Stimulated activated naive CD8-positive, alpha-beta T cell treated with anti-CD3 and anti-CD28 coated beads, Interleukin-15, Interleukin-2, amounts not matched to agents 100 U/mL and 50 U/mL, for 24 hours (primary cell): Measurements from ENCODE around the gene FMR1NB.

ENCODE experiments used
- ATAC-seq: fragments of 150-1000 bp; cut with Tn5 transposase; one replicate; pipeline ENCODE4 v1.10.0; 2021
- DNase-seq: peaks from one replicate; pipeline ENCODE4 v3.0.0; 2021

FMR1NB gene, protein sequence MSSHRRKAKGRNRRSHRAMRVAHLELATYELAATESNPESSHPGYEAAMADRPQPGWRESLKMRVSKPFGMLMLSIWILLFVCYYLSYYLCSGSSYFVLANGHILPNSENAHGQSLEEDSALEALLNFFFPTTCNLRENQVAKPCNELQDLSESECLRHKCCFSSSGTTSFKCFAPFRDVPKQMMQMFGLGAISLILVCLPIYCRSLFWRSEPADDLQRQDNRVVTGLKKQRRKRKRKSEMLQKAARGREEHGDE

DNA sequence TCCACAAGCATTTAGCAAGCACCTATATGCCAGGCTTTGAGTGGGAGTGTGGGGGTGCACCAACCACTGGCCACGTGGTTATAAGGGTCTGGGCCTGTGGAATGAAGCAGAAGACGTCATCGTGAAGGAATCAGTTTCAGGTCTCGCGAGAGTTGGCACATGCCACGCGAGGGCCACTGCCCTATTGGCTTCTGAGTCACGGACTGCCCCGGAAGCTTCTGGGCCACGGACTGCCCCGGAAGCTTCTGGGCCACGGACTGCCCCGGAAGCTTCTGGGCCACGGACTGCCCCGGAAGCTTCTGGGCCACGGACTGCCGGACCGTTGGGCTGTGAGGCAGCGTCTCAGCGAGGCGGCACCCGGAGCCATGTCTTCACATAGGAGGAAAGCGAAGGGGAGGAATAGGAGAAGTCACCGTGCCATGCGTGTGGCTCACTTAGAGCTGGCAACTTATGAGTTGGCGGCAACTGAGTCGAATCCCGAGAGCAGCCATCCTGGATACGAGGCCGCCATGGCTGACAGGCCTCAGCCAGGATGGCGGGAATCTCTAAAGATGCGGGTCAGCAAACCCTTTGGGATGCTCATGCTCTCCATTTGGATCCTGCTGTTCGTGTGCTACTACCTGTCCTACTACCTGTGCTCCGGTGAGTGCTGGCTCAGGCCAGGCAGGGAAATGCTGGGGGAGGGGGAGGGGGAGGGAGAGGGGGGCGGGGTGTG, at the start of gene FMR1NB:
TSS of gene FMR1NB (plus strand) at position 300 of the 715 bp plus-strand sequence. CDS start at position 366, 66 bp downstream.
- ATAC-seq (no peak), DNase-seq (no peak)

DNA sequence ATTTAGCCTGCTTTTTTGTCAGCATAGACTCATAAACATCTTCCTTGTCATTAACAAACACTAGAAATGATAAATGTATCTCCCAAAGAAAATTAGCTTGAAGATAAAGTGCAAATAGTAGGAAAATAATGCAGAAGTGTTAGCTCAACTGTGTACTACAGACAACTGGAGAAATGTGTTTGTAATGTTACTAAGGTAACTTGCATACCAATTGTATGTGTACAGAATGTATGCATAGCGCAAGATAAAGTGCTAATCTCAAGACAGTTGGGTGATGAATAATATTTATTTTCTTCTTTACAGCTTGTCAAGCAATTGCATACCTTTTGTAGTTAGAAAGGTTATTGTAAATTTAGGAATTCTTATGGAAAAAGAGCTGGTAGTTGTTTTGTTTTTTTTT, 47.3 kb upstream of the FMR1NB start:
- DNase-seq (no peak), ATAC-seq (no peak)

DNA sequence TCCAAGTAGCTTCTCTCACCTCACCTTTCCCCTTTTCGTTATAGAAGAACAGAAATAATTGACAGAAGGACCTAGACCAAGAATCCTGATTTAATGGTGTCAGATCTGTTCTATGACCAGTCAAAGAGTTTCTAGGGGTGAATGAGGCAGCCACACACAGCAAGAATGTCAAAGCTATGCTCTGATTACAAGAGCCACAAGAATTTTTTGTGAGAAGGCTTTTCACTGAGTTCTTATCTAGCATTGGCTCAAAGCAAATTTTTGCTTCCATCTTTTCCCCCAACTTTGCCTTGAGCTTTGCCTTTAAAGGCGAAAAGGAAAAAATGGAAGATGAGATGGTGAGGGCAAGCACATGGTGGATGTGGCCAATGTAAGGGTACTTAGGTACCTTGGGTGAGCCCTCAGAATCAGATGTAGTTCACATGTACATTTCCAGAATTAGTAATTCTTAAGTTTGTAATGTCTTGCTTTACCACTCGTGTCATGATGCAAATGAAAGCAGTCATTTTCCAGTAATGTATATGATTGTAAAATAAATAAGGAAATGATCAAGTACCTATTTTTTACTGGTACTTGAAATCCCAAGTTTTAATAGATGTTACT, 45.9 kb upstream of the FMR1NB start:
- ATAC-seq (no peak), DNase-seq (no peak)

DNA sequence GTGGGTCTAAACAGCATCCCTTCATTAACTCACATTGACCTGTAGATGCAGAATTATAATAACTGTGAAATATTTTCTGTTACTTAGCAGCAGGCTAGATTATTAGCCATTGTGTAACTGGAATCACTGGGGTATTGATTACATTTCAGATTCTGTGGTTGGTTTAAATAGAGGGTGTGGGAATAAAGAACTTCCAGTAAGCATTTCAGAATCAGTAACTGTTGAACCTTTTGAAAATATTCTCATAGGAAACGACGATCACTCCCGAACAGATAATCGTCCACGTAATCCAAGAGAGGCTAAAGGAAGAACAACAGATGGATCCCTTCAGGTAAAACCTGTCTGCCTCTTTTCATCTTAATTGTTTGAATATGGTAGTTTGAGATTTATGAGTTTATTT, 35.9 kb upstream of the FMR1NB start:
- ATAC-seq (no peak), DNase-seq (no peak)

DNA sequence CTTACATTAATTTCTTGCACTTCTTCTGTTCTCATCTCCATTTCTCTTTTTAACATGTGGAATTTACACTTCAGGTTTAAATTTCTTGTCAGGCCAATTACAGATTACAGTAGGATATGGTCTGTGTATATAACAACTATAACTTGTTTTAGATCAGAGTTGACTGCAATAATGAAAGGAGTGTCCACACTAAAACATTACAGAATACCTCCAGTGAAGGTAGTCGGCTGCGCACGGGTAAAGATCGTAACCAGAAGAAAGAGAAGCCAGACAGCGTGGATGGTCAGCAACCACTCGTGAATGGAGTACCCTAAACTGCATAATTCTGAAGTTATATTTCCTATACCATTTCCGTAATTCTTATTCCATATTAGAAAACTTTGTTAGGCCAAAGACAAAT, 32.6 kb upstream of the FMR1NB start:
- ATAC-seq, result no peak

DNA sequence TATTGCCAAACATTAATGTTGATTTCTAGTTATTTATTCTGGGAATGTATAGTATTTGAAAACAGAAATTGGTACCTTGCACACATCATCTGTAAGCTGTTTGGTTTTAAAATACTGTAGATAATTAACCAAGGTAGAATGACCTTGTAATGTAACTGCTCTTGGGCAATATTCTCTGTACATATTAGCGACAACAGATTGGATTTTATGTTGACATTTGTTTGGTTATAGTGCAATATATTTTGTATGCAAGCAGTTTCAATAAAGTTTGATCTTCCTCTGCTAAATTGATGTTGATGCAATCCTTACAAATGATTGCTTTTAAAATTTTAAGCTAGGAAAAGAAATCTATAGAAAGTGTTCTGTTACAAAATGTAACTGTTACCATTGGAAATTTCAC, 30.8 kb upstream of the FMR1NB start:
- ATAC-seq (no peak), DNase-seq (no peak)

More for the DNA sequence above, 32.6 kb upstream of the FMR1NB start:
- no peak for DNase-seq

DNA sequence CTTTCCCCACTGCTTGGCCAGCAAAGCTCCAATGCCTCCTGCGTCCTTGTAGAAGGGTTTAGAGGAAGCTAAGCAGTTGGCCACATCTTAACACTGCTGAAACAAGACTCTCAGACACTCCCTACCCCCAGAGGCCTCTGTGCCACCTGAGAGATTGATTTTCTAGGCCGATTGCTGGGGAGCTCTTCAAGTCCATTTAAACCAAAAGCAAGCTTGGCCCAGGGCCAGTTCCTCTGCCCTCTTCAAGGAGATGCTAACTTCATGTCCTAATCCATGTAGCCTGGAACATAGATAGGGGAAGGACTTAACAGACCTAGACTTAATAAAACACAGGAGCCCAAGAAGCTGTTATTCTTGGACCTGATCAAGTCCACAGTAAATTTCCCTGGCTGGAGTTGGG, 27.2 kb upstream of the FMR1NB start:
- no peak for DNase-seq
- ATAC-seq, result no peak

DNA sequence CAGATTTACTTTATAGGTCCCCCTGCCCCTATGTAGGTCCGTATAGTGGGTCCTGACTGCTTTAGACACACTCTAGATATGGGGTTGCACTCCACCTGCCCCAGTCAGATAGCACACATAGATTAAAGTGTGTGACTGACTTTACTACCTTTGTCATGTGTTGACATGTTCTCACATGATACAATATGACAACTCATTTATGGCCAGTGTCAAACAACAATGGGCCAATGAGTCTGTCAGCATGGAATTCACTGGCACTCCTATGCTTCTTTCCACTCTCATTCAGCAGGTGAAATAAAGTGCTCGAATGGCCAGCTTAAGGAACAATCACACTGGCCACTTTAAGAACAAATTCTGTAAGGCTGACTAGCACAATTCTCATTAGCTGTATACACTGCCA, 23.8 kb upstream of the FMR1NB start:
- ATAC-seq, result no peak

DNA sequence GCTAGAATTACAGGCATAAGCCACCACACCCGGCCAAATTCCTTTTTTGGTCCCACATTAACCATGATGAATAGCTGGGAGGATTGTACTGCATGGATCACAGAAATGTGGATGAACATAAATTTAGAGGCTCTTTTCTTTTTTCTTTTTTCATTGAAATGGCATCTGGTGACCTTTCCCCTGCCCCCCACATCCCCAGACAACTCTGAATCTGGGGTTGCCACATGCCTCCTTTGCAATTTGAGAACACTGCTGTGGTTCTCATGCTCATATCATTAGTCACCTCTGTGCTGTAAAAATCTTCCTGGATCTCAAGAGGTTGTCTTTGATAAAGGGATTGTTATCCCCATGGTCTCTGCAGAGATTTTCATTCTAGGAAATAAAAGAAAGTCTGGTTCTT, 22.8 kb upstream of the FMR1NB start:
- ATAC-seq (no peak), DNase-seq (no peak)

More for the DNA sequence above, 23.8 kb upstream of the FMR1NB start:
- no peak for DNase-seq

DNA sequence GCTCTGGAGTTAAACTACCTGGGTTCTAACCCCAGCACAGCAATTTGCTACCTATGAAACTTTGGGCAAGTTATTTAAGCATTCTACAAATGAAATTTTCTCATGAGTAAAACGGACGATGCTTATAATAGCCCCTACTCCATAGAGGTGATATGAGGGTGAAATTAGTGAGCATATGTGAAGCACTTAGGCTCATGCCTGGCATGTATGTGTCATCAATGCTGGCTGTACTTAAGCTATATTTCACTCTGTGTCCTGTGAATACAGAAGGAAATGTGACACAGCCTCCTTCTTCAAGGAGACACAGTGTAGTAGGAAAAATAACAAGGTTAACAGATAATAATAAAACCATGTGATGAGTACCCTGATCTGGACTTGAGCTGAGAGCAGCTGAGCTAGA, 20.4 kb upstream of the FMR1NB start:
- ATAC-seq, result no peak
- DNase-seq, result no peak

DNA sequence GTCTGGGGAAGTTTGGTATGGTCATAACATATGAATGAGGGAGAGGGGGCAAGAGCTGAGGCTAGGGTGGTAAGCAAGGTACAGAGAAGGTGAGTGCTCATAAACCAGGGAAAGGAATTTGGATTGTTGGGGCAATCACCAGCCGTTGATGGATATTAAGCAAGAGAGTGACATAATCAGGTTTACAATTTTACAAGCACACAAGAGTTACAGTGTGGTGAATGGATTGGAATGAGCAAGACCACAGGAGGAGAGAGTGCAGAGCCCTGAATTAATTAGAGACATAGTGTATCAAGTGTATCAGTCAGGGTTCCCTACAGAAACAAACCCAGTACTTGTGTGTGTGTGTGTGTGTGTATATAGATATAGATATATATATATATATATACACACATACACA, 18.7 kb upstream of the FMR1NB start:
- no peak for ATAC-seq

DNA sequence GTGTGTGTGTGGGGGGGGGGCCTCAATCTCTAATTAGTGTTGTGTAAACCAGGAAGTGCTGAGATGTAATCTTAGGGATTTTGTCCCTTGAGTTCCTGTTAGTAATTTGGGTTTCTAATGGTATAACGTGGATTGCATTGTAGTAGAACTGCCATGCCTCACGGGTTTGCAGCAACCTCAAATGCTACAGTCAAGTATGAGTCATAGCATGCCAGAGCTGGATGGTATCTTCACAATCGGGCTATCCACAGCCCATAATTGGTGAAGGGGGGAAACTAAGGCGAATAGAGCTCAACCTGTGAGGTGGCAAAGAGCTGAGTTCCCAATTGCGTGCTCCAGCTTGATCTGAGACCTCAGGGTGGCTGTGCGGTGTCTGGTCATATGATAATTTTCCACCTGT, 2.2 kb upstream of the FMR1NB start:
- DNase-seq, result no peak

More for the DNA sequence above, 18.7 kb upstream of the FMR1NB start:
- DNase-seq, result no peak

DNA sequence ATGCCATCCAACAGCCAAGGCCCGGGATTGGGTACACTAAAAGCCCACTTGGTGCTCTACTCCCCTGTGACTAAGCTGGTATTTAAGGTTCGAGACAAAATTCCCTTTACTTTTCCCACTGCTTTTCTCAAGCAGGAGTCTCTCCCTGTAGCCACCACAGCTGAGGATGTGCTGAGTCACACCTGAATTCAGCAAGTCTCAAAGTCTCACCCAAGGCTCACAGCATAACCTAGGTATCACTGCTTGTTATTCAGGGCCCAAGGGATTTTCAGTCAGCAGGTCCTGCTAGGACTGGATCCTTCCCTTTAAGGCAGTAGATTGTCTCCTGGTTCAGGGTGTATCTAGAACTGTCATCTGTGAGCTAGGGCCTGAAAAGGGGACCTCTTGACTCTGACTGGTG, 39.2 kb downstream of the FMR1NB start:
- no peak for DNase-seq

More for the DNA sequence above, 2.2 kb upstream of the FMR1NB start:
- ATAC-seq, result no peak

DNA sequence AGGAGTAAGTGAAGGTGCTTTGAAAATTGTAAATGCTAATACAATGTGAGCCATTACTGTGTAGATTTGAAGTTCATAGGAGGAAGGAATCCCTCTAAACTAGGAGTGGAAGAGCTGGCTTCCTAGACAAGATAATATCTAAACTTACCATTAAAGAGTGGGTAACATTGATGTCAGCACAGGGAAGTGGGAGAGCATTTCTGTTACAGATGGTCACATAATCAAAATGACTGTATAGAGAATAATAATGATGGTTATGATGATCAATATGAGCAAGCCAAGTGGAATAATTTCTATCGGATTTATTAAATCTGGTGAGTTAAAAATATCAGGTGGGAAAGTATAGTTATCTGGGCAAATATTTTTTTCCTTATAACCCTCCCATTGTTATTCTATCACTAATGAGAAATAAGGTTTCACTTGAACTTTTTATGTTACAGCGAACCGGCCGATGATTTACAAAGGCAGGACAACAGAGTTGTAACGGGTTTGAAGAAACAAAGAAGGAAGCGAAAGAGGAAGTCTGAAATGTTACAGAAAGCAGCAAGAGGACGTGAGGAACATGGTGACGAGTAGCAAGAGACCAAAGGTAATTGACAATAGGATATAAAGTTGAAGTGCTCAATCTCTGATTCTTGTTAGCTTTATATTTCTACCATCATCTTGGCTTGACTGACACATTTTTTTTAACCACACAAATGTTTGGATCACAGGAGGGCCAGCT, 43.5 kb downstream of the FMR1NB start:
- DNase-seq, result no peak
- no peak for ATAC-seq

More for the DNA sequence above, 39.2 kb downstream of the FMR1NB start:
- ATAC-seq, result no peak

DNA sequence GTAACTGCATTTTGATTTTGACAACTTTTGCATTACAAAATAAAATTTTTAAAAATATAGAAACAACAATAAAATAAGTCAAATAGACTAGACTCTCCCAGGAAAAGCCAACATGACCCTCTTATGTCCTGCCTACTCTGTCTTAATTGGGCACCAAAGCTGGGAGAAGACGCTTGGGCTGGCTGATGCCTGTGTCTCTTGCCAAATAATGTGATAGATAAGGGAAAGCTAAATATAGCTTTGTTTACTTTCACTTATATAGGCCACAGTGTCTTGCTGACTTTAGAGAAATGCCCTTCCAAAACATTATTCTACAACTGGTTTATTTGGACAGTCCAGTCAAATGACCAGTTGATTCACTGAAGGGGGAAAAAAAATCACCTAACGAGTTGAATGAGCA, 54.2 kb downstream of the FMR1NB start:
- DNase-seq (no peak), ATAC-seq (no peak)

DNA sequence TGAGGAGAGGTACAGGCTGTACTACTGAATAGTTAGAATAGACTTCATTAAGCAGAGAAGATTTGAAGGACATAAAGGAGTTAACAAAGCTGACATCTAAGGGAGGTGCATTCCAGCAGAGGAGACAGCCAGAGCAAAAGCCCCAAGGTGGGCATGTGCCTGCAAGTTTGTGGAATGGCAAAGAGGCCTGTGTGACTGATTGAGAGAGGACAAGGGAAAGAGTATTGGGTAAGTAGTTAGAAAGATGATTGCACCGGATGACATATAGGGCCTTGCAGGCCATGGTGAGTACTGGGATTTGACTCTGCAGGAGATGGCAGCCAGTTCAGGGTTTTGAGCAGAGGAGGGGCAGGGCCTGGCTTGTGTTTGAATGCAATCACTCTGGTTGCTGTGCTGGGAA, 55.9 kb downstream of the FMR1NB start:
- no peak for ATAC-seq
- DNase-seq, result no peak

DNA sequence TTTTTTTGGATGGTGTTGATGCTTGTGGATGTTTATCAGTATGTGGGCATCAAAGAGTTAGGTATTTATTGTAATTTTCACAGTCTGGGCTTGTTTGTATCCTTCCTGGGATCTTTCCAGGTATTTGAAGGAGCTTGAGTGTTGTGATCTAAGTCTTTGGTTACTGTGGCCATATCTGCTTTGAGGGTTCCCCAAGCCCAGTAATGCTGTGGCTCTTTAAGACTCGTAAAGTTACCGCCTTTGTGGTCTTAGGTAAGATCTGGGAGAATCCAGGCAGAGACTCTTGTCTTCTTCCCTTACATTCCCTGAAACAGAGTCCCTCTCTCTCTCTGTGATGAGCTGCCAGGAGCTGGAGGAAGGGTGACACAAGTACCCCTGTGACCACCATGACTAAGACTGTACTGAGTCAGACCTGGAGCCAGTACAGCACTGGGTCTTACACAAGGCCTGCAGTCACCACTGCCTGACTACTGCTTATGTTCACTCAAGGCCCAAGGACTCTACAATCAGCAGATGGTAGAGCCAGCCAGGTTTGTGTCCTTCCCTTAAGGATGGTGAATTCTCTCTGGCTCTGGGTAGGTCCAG, 62.2 kb downstream of the FMR1NB start:
- no peak for DNase-seq
- peak; percentile 68 for ATAC-seq

DNA sequence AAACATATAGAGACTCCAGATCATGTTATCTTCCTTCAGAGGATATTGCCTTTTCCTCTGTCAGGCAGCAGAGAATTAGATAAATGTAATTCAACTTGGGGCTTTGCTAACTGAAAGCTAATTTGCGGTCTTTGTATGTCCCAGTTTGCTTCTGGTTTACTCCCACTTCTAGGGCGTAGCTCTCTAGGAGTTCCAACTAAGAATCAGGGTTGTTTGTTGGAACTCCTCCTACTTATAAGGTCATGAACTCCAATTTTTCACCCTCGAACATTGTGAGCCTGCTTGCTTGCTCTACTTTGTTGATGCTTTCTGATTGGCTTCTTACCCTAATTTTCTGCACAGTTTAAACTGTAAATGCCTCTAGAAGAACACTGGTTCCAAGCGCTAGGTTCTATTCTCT, 66.1 kb downstream of the FMR1NB start:
- ATAC-seq (no peak), DNase-seq (no peak)

DNA sequence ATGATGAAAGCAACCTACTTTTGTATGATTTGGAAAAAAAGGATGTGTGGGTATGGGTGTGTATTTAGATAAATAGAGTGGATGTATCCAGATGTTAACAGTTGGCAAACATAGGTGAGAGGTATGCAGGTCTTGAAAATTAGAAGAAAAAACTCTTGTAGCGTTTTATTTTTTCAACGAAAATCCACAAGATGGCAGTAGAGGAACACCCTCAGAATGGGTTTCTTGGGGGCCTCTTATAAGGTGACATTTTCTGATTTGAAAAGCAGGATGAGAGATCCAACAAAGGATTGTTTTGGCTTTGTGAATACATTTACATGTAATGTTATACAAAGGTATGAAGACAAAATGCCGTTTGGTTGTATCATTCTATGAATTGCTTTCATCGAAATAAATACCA, 68.3 kb downstream of the FMR1NB start:
- DNase-seq (no peak), ATAC-seq (no peak)

DNA sequence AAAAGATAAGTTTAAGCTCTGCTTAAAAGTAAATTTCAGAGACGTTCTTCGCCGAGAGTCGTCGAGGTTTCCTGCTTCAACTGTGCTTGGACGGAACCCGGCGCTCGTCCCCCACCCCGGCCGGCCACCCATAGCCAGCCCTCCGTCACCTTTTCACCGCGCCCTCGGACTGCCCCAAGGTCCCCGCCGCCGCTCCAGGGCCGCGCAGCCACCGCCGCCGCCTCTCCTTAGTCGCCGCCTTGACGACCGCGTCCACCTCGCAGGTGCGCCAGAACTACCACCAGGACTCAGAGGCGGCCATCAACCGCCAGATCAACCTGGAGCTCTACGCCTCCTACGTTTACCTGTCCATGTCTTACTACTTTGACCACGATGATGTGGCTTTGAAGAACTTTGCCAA, 70.8 kb downstream of the FMR1NB start:
- ATAC-seq (no peak), DNase-seq (no peak)

DNA sequence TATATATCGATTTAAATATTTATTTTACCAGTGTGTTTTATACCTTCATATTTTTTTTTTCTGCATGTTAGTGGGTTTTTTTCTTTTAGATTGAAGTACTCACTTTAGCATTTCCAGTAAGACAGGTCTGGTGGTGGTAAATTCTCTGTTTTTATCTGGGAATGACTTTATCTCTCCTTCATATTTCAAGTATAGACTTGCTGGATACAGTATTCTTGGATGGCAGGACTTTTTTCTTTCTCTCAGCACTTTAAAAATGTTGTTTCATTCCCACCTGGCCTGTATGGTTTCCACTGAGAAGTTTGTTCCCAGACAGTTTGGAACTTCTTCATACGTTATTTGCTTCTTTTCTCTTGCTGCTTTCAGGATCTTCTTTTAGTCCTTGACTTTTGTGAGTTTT, 86.1 kb downstream of the FMR1NB start:
- ATAC-seq, result no peak
- DNase-seq, result no peak

DNA sequence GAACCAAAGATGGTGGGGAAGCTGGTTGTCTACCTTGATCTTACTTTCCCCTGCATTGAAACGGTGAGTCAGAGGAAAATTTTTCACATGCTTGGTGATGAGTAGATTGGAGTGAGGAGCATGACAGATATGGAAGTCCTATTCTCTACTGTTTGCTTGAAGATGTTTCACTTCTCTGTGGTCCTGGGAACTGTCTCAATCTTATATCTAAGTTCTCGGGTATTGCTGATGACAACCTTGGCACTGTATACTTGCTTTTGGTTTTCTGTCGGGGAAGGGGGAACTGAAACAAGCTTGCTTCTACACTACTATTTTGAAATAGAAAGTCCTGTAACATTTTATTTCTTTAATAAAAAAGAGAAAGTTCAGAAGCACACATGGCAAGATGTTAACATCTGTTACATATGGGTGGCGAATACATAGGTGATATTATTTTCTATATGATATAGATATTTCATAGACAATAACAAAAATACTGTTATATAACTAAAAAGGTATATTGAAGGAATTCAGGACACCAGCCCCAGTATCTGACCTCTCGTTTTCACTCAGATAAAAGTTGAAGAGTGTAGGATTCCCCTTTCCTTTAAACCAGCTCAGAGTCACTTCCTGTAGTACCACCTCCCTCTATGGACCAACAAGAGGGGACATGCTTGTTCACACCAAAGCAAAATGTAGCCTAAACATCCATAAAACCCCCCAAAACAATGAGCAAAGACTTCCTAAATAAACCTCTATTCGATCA, 88.8 kb downstream of the FMR1NB start:
- ATAC-seq (no peak), DNase-seq (no peak)
